ENCODE measurements around the gene FBXO10.

DNA sequence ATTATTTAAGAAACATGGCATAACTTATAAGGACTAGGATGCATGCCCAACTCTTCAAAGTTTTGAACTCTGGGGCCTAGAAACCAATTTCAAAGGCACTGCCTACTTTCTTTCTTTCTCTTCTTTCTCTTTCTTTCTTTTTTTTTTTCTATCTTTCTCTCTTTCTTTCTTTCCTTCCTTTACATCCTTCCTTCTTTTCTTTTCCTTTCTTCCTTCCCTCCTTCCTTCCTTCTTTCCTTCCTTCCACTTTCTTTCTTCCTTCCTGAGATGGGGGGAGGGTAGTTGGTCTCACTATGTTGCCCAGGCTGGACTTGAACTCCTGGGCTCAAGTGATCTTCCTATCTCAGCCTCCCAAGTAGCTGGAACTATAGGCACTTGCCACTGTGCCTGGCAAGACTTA lies 32.1 kb upstream of the FBXO10 start:
- TF ChIP-seq JUN (IDR thresholded peaks at IDR 0.05; ENCODE audit: low read depth, low read length) (no peak), EZH2 (IDR thresholded peaks at IDR 0.05; ENCODE audit: low read depth, low read length, severe bottlenecking) (no peak), POLR2A (IDR thresholded peaks at IDR 0.05; ENCODE audit: control extremely low read depth in 1 of 2, low read depth in 2 of 2, low read length in 2 of 2) (no peak), EGR1 (IDR thresholded peaks at IDR 0.05; ENCODE audit: borderline replicate concordance, low read depth, low read length) (no peak), CREB1 (IDR thresholded peaks at IDR 0.05) (no peak)
- TF ChIP-seq, protein P1, sequence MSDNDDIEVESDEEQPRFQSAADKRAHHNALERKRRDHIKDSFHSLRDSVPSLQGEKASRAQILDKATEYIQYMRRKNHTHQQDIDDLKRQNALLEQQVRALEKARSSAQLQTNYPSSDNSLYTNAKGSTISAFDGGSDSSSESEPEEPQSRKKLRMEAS (IDR thresholded peaks at IDR 0.05) = no peak
- TF ChIP-seq, protein P2, sequence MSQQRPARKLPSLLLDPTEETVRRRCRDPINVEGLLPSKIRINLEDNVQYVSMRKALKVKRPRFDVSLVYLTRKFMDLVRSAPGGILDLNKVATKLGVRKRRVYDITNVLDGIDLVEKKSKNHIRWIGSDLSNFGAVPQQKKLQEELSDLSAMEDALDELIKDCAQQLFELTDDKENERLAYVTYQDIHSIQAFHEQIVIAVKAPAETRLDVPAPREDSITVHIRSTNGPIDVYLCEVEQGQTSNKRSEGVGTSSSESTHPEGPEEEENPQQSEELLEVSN (IDR thresholded peaks at IDR 0.05) = no peak
- TF ChIP-seq, protein P3, sequence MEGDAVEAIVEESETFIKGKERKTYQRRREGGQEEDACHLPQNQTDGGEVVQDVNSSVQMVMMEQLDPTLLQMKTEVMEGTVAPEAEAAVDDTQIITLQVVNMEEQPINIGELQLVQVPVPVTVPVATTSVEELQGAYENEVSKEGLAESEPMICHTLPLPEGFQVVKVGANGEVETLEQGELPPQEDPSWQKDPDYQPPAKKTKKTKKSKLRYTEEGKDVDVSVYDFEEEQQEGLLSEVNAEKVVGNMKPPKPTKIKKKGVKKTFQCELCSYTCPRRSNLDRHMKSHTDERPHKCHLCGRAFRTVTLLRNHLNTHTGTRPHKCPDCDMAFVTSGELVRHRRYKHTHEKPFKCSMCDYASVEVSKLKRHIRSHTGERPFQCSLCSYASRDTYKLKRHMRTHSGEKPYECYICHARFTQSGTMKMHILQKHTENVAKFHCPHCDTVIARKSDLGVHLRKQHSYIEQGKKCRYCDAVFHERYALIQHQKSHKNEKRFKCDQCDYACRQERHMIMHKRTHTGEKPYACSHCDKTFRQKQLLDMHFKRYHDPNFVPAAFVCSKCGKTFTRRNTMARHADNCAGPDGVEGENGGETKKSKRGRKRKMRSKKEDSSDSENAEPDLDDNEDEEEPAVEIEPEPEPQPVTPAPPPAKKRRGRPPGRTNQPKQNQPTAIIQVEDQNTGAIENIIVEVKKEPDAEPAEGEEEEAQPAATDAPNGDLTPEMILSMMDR (IDR thresholded peaks at IDR 0.05; ENCODE audit: control extremely low read depth in 1 of 3, insufficient read depth in 1 of 3, low read depth in 1 of 3, low read length in 3 of 3) = no peak
